LNCaP clone FGC (cell line): ENCODE measurements around the gene PLCB1.

ENCODE experiments used
- DNase-seq: peaks from one replicate; pipeline ENCODE4 v3.0.0-alpha.2; 2011; ENCODE audit warnings: low read depth
- H3K4me3 ChIP-seq: 2 replicates; pipeline ENCODE4 v1.5.1; 2011; ENCODE audit warnings: mild to moderate bottlenecking, low read depth, low read length, control low read depth
- CTCF ChIP-seq: IDR thresholded peaks from 2 replicates; pipeline ENCODE4 v1.5.1; 2012; ENCODE audit warnings: mild to moderate bottlenecking; ENCODE audit not compliant: control insufficient read depth, insufficient read depth; ENCODE audit errors: extremely low read depth

Gene PLCB1

GRCh38 chr20:8310618-8311017 lies 178.6 kb downstream of the PLCB1 start:
- no peak for DNase-seq

GRCh38 chr20:8313073-8313472 lies 181.0 kb downstream of the PLCB1 start:
- no peak for DNase-seq
- H3K4me3 ChIP-seq = no peak overlapping the region
- no peak for TF ChIP-seq CTCF

More at GRCh38 chr20:8310618-8311017, 178.6 kb downstream of the PLCB1 start:
- no peak for TF ChIP-seq CTCF
- H3K4me3 ChIP-seq = no peak overlapping the region

- DNase-seq = no peak
- no peak for TF ChIP-seq CTCF
- no peak overlapping the region for H3K4me3 ChIP-seq
Observed at GRCh38 chr20:8315639-8316573, 183.8 kb downstream of the PLCB1 start.

GRCh38 chr20:8317448-8317847 lies 185.4 kb downstream of the PLCB1 start:
- no peak overlapping the region for H3K4me3 ChIP-seq
- no peak for DNase-seq
- TF ChIP-seq CTCF = no peak

GRCh38 chr20:8318965-8319625 lies 187.0 kb downstream of the PLCB1 start:
- no peak for DNase-seq
- H3K4me3 ChIP-seq = no peak overlapping the region
- no peak for TF ChIP-seq CTCF

GRCh38 chr20:8320306-8320705 lies 188.2 kb downstream of the PLCB1 start:
- TF ChIP-seq CTCF = no peak
- no peak for DNase-seq
- no peak overlapping the region for H3K4me3 ChIP-seq
